Pons (tissue), 1 donor: ENCODE data around the gene SH2D7.
A peak's percentile ranks its signal among the peaks of the same experiment; 100 is the strongest.
"Not testable (repeated sequence)": the region's sequence is repeated elsewhere in the genome, so short reads cannot be mapped to it uniquely, and the experiment has no call there.

ENCODE experiments used
- DNase-seq: peaks from one replicate; pipeline ENCODE4 v3.0.0-alpha.2; 2016; ENCODE audit warnings: low spot score

Gene SH2D7

DNA sequence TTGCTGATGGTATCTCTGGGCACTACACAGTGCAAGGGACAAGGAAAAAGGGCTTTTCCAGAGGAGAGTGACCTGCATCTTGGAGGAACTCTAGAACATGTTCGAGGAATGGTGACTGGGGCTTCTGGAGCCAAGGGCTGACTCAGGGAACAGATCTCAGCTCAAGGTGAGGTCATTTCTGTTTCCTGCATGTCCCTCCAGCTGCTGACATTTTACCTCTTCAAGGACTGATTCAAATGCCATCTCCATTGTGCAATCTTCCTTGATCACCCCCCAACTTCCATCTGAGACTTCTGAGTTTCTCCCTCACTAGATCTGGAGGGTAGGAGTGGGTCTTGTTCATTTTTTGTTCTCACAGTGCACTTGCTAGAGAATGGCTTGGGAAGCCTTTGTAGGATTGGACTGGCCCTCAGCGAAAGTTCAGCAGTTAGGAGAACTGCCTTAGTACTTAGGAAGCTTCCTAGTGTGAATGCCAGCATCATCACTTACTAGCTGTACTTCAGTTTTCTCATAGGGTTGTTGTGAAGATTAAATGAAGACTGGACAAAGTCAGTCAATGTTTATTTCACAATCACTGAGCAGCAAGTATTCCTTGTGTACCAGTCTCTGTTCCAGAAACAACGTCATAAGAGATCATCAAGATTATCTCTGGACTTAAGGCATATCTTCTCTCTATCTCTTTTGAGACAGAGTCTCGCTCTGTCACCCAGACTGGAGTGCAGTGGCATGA lies 54.2 kb downstream of the SH2D7 start:
- no peak for DNase-seq

DNA sequence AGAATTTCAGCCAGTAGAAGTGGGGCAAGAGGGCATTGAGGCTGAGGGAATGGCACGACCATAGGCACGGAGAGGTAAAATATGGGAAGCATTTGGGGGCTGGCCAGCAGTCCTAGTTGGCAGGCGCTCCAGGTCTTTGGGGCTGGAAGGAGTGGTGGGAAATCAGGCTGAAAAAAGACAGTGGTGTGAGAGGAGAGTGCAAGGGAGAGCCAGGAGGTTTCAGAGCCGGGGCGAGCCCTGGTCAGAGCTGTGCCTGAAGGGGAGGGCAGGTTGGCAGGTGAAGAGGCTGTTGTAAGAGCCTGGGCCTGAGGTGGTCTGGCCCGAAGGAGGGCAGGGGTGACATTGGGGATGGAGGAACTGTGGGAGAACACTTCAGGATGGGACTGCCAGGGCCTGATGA lies 55.2 kb downstream of the SH2D7 start:
- no peak for DNase-seq

DNA sequence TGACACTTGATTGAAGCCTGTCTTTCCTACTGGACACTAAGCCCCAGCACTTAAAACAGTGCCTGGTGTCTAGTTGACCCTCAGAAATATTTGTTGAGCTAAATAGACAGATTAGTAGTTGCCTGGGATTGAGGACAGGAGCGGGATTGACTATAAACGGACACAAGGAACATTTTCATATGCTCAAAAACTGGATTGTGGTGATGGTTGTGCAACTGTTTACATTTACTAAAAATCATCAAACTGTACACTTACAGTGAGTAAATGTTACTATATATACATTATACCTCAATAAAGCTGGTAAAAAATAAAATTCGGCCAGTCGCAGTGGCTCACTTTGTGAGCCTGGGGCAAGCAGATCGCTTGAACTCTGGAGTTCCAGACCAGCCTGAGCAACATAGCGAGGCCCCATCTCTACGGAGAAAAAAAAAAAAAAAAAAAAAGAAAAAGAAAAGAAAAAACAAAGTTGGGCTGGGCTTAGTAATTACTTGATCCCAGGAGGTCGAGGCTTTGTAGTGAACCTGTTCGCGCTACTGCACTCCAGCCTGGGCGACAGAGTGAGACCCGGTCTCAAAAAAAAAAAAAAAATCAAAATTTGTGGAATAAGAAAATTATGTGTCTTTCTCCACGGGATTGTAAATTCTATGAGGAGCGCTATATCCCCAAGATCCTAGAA lies 56.2 kb downstream of the SH2D7 start:
- DNase-seq, result no peak

DNA sequence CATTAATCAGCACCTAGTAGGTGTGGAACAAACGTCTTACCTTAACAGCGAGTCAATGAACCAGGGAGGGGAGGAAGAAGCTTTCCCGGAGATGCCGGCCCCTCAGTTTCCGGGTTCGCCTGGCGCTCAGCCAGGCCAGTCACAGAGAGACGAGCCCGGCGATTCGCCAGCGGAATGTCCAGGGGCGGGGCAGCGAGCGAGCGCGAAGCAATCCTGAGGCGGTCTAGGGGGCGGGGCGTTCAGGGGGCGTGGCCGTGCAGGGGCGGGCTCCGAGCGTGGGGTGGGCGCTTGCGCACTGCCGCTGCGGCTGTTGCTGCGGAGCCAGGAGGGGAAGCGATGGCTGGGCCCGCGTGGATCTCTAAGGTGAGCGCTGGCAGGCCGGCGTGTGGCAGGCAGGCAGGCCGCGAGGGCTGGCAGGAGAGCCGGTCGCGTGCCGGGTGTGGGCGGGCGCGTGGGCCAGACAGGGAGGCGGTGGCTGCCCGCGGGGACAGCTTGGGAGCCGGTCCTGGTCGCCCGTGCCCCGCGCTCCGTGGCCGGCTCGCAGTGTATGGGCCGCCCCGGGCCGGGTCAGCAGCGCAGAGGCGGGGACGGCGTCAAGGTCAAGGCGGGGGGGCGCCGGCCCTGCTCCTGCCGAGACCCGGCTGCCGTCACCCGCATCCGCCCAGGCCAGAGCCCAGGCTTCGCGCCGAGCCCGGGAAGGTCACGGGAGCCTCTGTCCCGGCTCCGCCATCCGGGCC lies 56.9 kb downstream of the SH2D7 start, which contains the start of gene IDH3A:
Gene IDH3A, plus strand, starts transcription at position 295 of the 737 bp plus-strand sequence. Its CDS starts 42 bp downstream, at position 337.
- peak; percentile 97 for DNase-seq

DNA sequence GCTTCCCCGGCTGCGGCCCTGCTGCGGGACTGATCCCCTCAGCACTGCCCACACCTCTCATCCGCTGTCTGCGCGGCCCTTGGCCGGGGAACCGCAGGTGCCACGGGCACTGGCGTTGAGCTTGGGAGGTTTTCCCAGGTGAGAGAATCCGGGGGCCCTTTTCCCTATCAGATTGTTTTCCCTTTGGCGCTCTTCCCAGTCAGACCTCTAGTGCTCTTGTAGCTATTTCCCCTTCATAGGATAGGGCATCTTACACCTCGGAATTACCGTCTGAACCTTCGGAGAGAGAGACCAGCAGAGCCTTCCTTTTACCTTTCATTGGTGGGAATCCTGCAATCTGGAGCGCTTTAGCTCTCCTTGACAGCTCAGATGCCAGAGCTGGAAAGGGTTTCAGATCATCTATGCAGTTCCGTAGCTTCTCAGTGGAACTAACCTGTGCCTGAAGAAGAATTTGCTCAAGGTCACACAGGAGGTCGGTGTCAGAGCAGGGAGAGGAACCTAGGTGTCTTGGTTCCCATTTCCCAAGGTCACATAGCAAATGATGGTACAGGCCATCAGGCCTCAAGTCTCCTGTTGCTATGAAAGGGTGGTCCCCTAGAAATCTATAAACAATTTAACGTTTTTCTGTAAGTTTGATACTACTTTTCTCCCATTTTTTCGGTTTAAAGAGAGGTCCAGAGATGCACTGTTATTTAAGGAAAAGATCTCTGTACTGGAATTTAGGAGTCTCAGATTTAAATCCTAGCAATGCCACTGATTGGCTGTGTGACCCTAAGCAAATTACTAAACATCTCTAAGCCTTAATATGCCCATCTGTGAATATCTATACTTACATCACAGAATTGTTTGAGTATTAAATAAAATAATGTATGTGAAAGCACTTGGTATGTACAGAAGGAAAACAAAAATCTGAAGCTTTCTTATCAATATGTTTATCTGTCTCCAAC lies 57.7 kb downstream of the SH2D7 start:
- peak; percentile 37 for DNase-seq

DNA sequence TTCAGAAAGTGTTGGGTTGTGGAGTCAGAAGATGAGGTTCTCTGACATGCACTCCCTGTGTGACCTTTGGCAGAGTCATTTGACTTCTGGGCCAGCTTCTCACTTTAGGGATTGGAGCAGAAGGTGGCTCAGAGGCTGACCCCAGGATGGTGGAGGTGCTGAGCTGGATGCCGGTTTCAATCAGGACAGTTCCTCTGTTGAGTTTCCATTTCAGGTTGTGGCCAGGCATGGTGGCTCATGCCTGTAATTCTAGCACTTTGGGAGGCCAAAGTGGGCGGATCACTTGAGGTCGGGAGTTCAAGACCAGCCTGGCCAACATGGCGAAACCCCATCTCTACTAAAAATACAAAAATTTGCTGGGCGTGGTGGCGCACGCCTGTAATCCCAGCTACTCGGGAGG lies 58.7 kb downstream of the SH2D7 start:
- not testable (repeated sequence) for DNase-seq
